ENCODE data around the gene FILIP1L. TPM values are rescaled to one million over a fixed set of nuclear protein-coding genes. Genes with fewer than 3 reads are reported as not detected.

Gene FILIP1L
- polyA plus RNA-seq, 1 of the 3 experiments (the other 2 are of a cell fraction) = 26.8 TPM

DNA sequence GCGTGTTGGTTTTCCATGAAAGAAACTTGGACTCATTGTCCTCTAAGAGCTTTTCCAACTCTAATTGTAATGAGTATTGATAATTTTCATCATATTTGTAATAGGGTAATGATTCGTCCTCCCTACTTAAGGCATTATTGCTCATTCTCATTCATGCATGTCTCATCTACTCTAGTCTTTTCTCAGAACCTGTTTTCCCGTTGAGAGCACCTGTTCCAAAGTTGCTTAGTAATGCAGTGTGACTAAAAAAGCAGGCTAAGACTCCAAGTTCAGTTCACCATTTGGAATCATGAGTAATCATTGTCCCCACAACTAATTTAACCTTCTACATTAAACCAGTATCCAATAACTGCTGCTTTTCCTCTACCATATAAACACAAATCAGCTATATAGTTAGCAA, 84.0 kb downstream of the FILIP1L start:
- Histone ChIP-seq H3K27me3 (ENCODE audit: insufficient read depth) (no peaks in the 10 kb centered on the region), H3K4me3 (ENCODE audit: low read depth in 2 of 2, low read length in 1 of 2) (no peak overlapping the region), H3K4me1 (ENCODE audit: control insufficient read depth in 1 of 2, insufficient read depth in 2 of 2, low read depth in 1 of 2, low read length in 1 of 2) (peaks cover 8 to 25% of the 10 kb centered on the region in 2 experiments; a peak in 3 of 4 replicates), H3K9ac (no peak overlapping the region), H4K20me1 (ENCODE audit: insufficient read depth) (no peaks in the 10 kb centered on the region), H3K9me2 (no peaks in the 10 kb centered on the region), H3K36me3 (replicated peaks in 1 of 2; ENCODE audit: control insufficient read depth in 1 of 2, insufficient read depth in 2 of 2, low read length in 1 of 2) (no peaks in the 10 kb centered on the region), H2AFZ (ENCODE audit: low read depth) (no peak overlapping the region), H3K4me2 (no peak overlapping the region), H3F3A (replicated peaks; ENCODE audit: insufficient read depth) (peaks cover 30% of the 10 kb centered on the region), H3K27ac (ENCODE audit: low read depth in 2 of 2, low read length in 1 of 2) (peak overlapping the region in 1 of 2 experiments; percentile 30; a peak in 1 of 4 replicates), H3K9me3 (no peaks in the 10 kb centered on the region), H3K79me2 (ENCODE audit: insufficient read depth) (no peaks in the 10 kb centered on the region)
- POLR2A ChIA-PET = no interaction called here
- CTCF ChIA-PET = interaction anchor here (1.7 kb wide), 1 partner anchor 224 kb away, joined by 4 read pairs; no protein-coding TSS in a partner anchor
- TF ChIP-seq TAF1 (IDR thresholded peaks at IDR 0.05; ENCODE audit: borderline replicate concordance, low read depth, low read length) (no peak), JUND (IDR thresholded peaks at IDR 0.05) (no peak), TCF12 (IDR thresholded peaks at IDR 0.05) (no peak), REST (IDR thresholded peaks at IDR 0.05; ENCODE audit: low read depth, low read length) (no peak), ZBTB33 (IDR thresholded peaks at IDR 0.05; ENCODE audit: borderline replicate concordance, low read depth) (no peak)
- TF ChIP-seq, protein P1, sequence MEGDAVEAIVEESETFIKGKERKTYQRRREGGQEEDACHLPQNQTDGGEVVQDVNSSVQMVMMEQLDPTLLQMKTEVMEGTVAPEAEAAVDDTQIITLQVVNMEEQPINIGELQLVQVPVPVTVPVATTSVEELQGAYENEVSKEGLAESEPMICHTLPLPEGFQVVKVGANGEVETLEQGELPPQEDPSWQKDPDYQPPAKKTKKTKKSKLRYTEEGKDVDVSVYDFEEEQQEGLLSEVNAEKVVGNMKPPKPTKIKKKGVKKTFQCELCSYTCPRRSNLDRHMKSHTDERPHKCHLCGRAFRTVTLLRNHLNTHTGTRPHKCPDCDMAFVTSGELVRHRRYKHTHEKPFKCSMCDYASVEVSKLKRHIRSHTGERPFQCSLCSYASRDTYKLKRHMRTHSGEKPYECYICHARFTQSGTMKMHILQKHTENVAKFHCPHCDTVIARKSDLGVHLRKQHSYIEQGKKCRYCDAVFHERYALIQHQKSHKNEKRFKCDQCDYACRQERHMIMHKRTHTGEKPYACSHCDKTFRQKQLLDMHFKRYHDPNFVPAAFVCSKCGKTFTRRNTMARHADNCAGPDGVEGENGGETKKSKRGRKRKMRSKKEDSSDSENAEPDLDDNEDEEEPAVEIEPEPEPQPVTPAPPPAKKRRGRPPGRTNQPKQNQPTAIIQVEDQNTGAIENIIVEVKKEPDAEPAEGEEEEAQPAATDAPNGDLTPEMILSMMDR (IDR thresholded peaks at IDR 0.05) = no peak
- WGBS (ENCODE audit: low lambda C conversion rate) = 83% methylated on average over 3 of the region's 3 CpGs
- no peak for DNase-seq

DNA sequence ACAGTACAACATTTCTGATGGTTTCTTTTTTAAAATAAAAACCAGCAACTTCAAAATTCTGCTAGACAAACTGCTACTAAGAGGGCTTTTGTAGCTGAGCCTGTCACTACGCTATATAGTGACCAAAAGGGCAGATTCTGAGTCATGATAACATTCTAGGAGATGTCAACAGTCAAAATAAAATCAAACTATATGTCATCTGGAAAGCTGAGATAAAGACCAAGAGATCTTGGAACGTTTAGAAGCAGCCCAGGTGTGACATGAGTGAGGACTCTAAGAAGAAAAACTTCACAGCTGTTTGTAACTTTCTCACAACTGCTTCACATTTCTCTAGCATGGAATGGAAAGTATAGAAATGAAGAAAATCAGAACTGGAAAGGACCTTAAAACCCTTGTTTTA, 84.6 kb downstream of the FILIP1L start:
- H3K79me2 ChIP-seq (ENCODE audit: insufficient read depth) = no peaks in the 10 kb centered on the region
- DNase-seq = no peak
- CTCF ChIA-PET = interaction anchor here (0.9 to 1.7 kb wide), 2 partner anchors 169 to 224 kb away, joined by 3 to 4 read pairs; no protein-coding TSS in a partner anchor
- no peaks in the 10 kb centered on the region for H3K27me3 ChIP-seq (ENCODE audit: insufficient read depth)
- H3K9me2 ChIP-seq = no peaks in the 10 kb centered on the region
- no peak overlapping the region for H3K4me2 ChIP-seq
- H3K9me3 ChIP-seq = no peaks in the 10 kb centered on the region
- no peak overlapping the region for H3K4me3 ChIP-seq (ENCODE audit: low read depth in 2 of 2, low read length in 1 of 2)
- peaks cover 8 to 25% of the 10 kb centered on the region in 2 experiments for H3K4me1 ChIP-seq (ENCODE audit: control insufficient read depth in 1 of 2, insufficient read depth in 2 of 2, low read depth in 1 of 2, low read length in 1 of 2)
- no peak overlapping the region for H2AFZ ChIP-seq (ENCODE audit: low read depth)
- WGBS (ENCODE audit: low lambda C conversion rate) = 87% methylated on average over 2 of the region's 2 CpGs
- POLR2A ChIA-PET = no interaction called here
- H4K20me1 ChIP-seq (ENCODE audit: insufficient read depth) = no peaks in the 10 kb centered on the region
- no peaks in the 10 kb centered on the region for H3K36me3 ChIP-seq (replicated peaks in 1 of 2; ENCODE audit: control insufficient read depth in 1 of 2, insufficient read depth in 2 of 2, low read length in 1 of 2)
- H3F3A ChIP-seq (replicated peaks; ENCODE audit: insufficient read depth) = peaks cover 30% of the 10 kb centered on the region
- H3K9ac ChIP-seq = no peak overlapping the region
- H3K27ac ChIP-seq (ENCODE audit: low read depth in 2 of 2, low read length in 1 of 2) = no peak overlapping the region
- TF ChIP-seq RFX5 (IDR thresholded peaks at IDR 0.05; ENCODE audit: low read length) (no peak), FOSL2 (IDR thresholded peaks at IDR 0.05; ENCODE audit: borderline replicate concordance, low read depth) (no peak), FOXM1 (IDR thresholded peaks at IDR 0.05; ENCODE audit: low read depth) (no peak), IRF3 (IDR thresholded peaks at IDR 0.05; ENCODE audit: low read depth, low read length) (no peak), SIN3A (IDR thresholded peaks at IDR 0.05; ENCODE audit: borderline replicate concordance, low read depth, low read length) (no peak), GABPA (IDR thresholded peaks at IDR 0.05; ENCODE audit: low read depth) (no peak)
- TF ChIP-seq, protein P1 (IDR thresholded peaks at IDR 0.05) = no peak

Measured in SK-N-SH (cell line).